Nucleus accumbens (tissue), 56 donors: ENCODE measurements around the gene NT5C2.

Experiments used
- DNase-seq, 56 donors: peaks; one replicate each; lab custom pipeline; 2025; lab: John Stamatoyannopoulos, UW

The NT5C2 gene

GRCh38 chr10:103096130-103096529 is 96.9 kb downstream of the NT5C2 start:
- DNase-seq = no peak

GRCh38 chr10:103095005-103095404 is 98.1 kb downstream of the NT5C2 start:
- no peak for DNase-seq

GRCh38 chr10:103090911-103091310 is 102.2 kb downstream of the NT5C2 start:
- no peak for DNase-seq

- DNase-seq = no peak
Measured at GRCh38 chr10:103089493-103089892, 103.6 kb downstream of the NT5C2 start.

GRCh38 chr10:103086799-103087198 is 106.3 kb downstream of the NT5C2 start:
- no peak for DNase-seq

GRCh38 chr10:103086261-103086660 is 106.8 kb downstream of the NT5C2 start:
- DNase-seq = no peak

GRCh38 chr10:103083977-103084320 is 109.1 kb downstream of the NT5C2 start:
- DNase-seq = no peak

GRCh38 chr10:103083266-103083976 is 109.7 kb downstream of the NT5C2 start:
- peak in 16 of 56 donors; percentile 10 to 50 (median 22) for DNase-seq

- DNase-seq = no peak
Measured at GRCh38 chr10:103082683-103083082, 110.4 kb downstream of the NT5C2 start.

GRCh38 chr10:103080891-103081581 is 112.0 kb downstream of the NT5C2 start:
- no peak for DNase-seq

- DNase-seq = no peak
Measured at GRCh38 chr10:103079946-103080345, 113.1 kb downstream of the NT5C2 start.

GRCh38 chr10:103079100-103079499 is 114.0 kb downstream of the NT5C2 start:
- DNase-seq = no peak

- DNase-seq = no peak
Measured at GRCh38 chr10:103078676-103079075, 114.4 kb downstream of the NT5C2 start.

- no peak for DNase-seq
Measured at GRCh38 chr10:103078309-103078615, 114.8 kb downstream of the NT5C2 start.

- no peak for DNase-seq
Measured at GRCh38 chr10:103077491-103078308, 115.4 kb downstream of the NT5C2 start.

GRCh38 chr10:103077020-103077419 is 116.1 kb downstream of the NT5C2 start:
- DNase-seq = no peak

GRCh38 chr10:103072891-103073290 is 120.2 kb downstream of the NT5C2 start:
- no peak for DNase-seq

GRCh38 chr10:103072276-103072675 is 120.8 kb downstream of the NT5C2 start:
- no peak for DNase-seq

- DNase-seq = peak in 32 of 56 donors; percentile 6 to 78 (median 30)
Measured at GRCh38 chr10:103069453-103070331, 123.4 kb downstream of the NT5C2 start.

- no peak for DNase-seq
Measured at GRCh38 chr10:103067956-103068355, 125.1 kb downstream of the NT5C2 start.

- DNase-seq = no peak
Measured at GRCh38 chr10:103067484-103067883, 125.6 kb downstream of the NT5C2 start.
